HepG2 (cell line): ENCODE measurements around the gene MTSS2. TPM values are rescaled to one million over a fixed set of nuclear protein-coding genes. Genes with fewer than 3 reads are reported as not detected.

Source experiments
- AKNA ChIP-seq: sonication (generic); formaldehyde crosslinking; IDR thresholded peaks from 2 replicates; pipeline ENCODE4 v1.4.0; 2020; ENCODE audit warnings: missing genetic modification reagents, borderline replicate concordance
- CSRNP1 ChIP-seq: sonication (generic); formaldehyde crosslinking; IDR thresholded peaks from 2 replicates; pipeline ENCODE4 v1.8.1; 2023; ENCODE audit warnings: mild to moderate bottlenecking, missing genetic modification reagents
- MAX ChIP-seq: IDR thresholded peaks from 2 replicates; pipeline ENCODE4 v1.6.1; 2012; ENCODE audit warnings: inconsistent platforms
- MED8 ChIP-seq: sonication (generic); formaldehyde crosslinking; IDR thresholded peaks from 2 replicates; pipeline ENCODE4 v1.8.1; 2023; ENCODE audit warnings: mild to moderate bottlenecking, missing genetic modification reagents; ENCODE audit not compliant: insufficient replicate concordance
- NFKBIZ ChIP-seq: IDR thresholded peaks from 2 replicates; pipeline ENCODE4 v1.6.1; 2018; ENCODE audit warnings: missing genetic modification reagents, missing compliant biosample characterization
- RBM22 ChIP-seq: fragments of 200-400 bp; formaldehyde crosslinking; optimal IDR thresholded peaks from 2 replicates; pipeline ENCODE3; 2017; ENCODE audit warnings: mild to moderate bottlenecking, low read length, moderate library complexity
- RBM39 ChIP-seq: fragments of 200-400 bp; formaldehyde crosslinking; IDR thresholded peaks from one replicate; pipeline ENCODE4 v1.6.1; 2018; ENCODE audit warnings: antibody characterized with exemption, mild to moderate bottlenecking, low read depth, low read length; ENCODE audit not compliant: poor library complexity, severe bottlenecking
- SAP130 ChIP-seq: IDR thresholded peaks from 2 replicates; pipeline ENCODE4 v1.6.1; 2016; ENCODE audit warnings: low read depth
- ZBTB46 ChIP-seq: sonication (generic); formaldehyde crosslinking; IDR thresholded peaks from 2 replicates; pipeline ENCODE4 v1.4.0; 2020; ENCODE audit warnings: mild to moderate bottlenecking, missing genetic modification reagents, borderline replicate concordance
- ZNF543 ChIP-seq: sonication (generic); formaldehyde crosslinking; IDR thresholded peaks from 2 replicates; pipeline ENCODE4 v1.4.0; 2020; ENCODE audit warnings: mild to moderate bottlenecking, missing genetic modification reagents
- ZNF646 ChIP-seq: sonication (generic); formaldehyde crosslinking; IDR thresholded peaks from 2 replicates; pipeline ENCODE4 v1.9.0; 2021; ENCODE audit warnings: mild to moderate bottlenecking, missing genetic modification reagents
- ZNF713 ChIP-seq: sonication (generic); formaldehyde crosslinking; IDR thresholded peaks from 2 replicates; pipeline ENCODE4 v1.4.0; 2020; ENCODE audit warnings: mild to moderate bottlenecking, missing genetic modification reagents
- ZNF747 ChIP-seq: sonication (generic); formaldehyde crosslinking; IDR thresholded peaks from 2 replicates; pipeline ENCODE4 v1.8.1; 2023; ENCODE audit warnings: missing genetic modification reagents, mild to moderate bottlenecking, borderline replicate concordance
- ZNF75D ChIP-seq: sonication (generic); formaldehyde crosslinking; IDR thresholded peaks from 2 replicates; pipeline ENCODE4 v1.8.1; 2023; ENCODE audit warnings: missing genetic modification reagents, mild to moderate bottlenecking, borderline replicate concordance
- polyA plus RNA-seq, 8 experiments: library from polyadenylated mRNA; depleted of rRNA in 3 of 8; stranded (reverse) in 7 of 8; unstranded in 1 of 8; fragments of >200 nt; fragmentation: Illumina TruSeq in 4 of 8; extraction: Trizol in 4 of 8; gene quantifications; 2 replicates each; pipeline versions ENCODE4 v1.2.1 to v1.2.3, GENCODE V29; 2011 to 2016; ENCODE audit warnings: low read depth in 4 of 8, missing spikeins in 1 of 8, mixed read lengths in 1 of 8; ENCODE audit not compliant: insufficient read depth in 1 of 8
- total RNA-seq, 5 experiments: library from RNA; depleted of rRNA; stranded (reverse); fragments of >200 nt; fragmentation: Illumina TruSeq; extraction: Trizol; gene quantifications; 2 replicates each; pipeline ENCODE4 v1.2.3, GENCODE V29; 2016; ENCODE audit warnings: low read depth in 1 of 5

The MTSS2 gene
- total and polyA plus RNA-seq, 2 of the 13 experiments (the other 11 are each of a cell fraction or from before 2014, with no cell fraction given): 132 to 242 TPM

- TF ChIP-seq ZNF713 (CRISPR knock-in tag): no peak
- TF ChIP-seq CSRNP1: no peak
- no peak for TF ChIP-seq ZBTB46 (CRISPR knock-in tag)
- no peak for TF ChIP-seq ZNF646
- TF ChIP-seq MED8 (CRISPR knock-in tag): peak; percentile 63
- peak; percentile 87 for TF ChIP-seq MAX
- TF ChIP-seq RBM39: no peak
- peak; percentile 8 for TF ChIP-seq RBM22
- TF ChIP-seq ZNF75D (CRISPR knock-in tag): no peak
- no peak for TF ChIP-seq ZNF543
- TF ChIP-seq ZNF747: 0 out of 2 replicates have a peak, but pooled peaks have one; percentile 26
- TF ChIP-seq AKNA (CRISPR knock-in tag): no peak
- no peak for TF ChIP-seq NFKBIZ (CRISPR knock-in tag)
- TF ChIP-seq SAP130 (CRISPR knock-in tag): peak; percentile 75
These were observed at the start of gene MTSS2 (continued) for GRCh38 chr16:70685938-70686375.
